Measurements from ENCODE around the gene FAM3A.

FAM3A gene

DNA sequence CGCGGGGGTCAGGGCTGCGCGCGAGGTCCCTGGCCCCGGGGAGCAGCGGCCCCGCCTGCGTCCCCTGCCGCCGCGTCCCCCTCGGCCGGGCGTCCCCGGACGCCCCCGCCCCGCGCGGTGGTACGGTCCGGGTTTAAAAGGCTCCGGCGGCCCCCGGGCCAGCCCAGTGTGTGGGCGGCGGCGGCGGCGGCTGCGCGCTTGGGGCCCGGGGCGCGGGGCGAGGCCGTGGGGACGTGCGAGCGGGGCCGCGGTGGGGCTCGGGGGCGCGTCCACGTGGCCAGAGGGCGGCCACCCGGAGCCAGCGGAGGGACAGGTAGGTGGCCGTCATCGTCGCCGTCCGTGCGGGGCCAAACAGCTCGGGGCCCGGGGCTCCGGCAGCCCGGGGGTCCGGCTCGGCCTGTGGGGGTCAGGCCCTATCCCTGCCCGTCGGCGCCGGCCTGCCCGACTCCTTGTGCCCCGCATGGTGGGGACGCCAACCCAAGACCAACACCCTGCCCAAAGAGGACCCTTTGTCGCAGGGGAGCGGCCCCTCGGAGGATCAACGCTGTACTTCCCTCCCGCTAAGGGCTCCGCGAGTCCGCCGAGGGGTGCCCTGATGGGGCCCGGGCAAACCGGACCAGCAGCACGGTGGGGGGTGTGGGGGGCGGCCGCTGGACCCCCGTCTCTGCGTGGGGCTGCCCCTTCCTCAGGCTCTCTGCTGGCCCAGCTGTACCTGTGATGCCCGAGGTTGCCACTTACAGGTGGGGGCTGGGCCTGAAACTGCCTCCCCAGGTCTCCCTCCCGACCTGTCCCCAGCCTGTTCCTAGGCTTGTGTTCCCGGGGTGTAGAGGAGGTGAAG is 57.7 kb downstream of the FAM3A start, which contains the start of gene PLXNA3:
TSS of gene PLXNA3 (plus strand) at position 166 of the 838 bp plus-strand sequence. CDS start 1,903 bp downstream, outside the sequence.
- DNase-seq, result peak; percentile 76

DNA sequence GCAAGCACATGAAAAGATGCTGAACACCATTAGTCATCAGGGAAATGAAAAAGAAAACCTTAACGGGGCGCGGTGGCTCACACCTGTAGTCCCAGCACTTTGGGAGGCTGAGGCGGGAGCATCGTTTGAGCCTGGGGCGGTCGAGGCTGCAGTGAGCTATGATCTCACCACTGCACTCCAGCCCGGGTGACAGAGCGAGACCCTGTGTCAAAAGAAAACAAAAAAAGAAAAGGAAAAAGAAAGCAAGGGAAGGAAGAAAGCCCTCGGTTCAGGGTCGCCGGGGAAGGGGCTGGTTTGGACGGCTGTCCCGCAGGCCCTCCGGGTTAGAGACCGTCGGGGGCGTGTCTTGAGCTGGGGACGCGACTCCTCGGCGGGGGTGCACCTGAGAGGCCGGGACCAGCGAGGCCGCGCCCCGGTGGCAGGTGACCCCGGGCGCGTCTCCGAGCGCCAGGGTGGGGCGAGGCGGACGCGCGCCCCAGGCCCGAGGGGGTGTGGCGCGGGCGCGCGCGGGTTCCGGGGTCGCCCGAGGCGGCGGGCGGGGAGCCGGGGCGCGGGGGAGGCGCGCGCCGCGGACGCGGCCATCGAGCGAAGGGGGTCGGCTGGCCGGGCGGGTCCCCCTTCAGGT is 58.4 kb downstream of the FAM3A start:
- peak; percentile 75 for DNase-seq
